HEK293 (cell line): ENCODE results near the gene HYOU1.

Experiments used
- CTCF ChIP-seq: fragments of 450-650 bp; formaldehyde crosslinking; IDR thresholded peaks from 2 replicates; pipeline ENCODE4 v1.5.1; 2016; ENCODE audit warnings: missing biosample characterization, missing genetic modification characterization
- PBX3 ChIP-seq: sonication (generic); formaldehyde crosslinking; IDR thresholded peaks from 2 replicates; pipeline ENCODE4 v1.8.1; 2022; ENCODE audit warnings: mild to moderate bottlenecking, moderate library complexity, missing genetic modification reagents
- REST ChIP-seq: fragments of 450-650 bp; formaldehyde crosslinking; IDR thresholded peaks from 2 replicates; pipeline ENCODE4 v1.5.1; 2016; ENCODE audit warnings: missing biosample characterization, missing genetic modification characterization
- SP3 ChIP-seq: fragments of 450-650 bp; formaldehyde crosslinking; IDR thresholded peaks from 2 replicates; pipeline ENCODE4 v1.5.1; 2016; ENCODE audit warnings: missing biosample characterization, missing genetic modification characterization
- YY1 ChIP-seq: fragments of 450-650 bp; formaldehyde crosslinking; IDR thresholded peaks from 2 replicates; pipeline ENCODE4 v1.5.1; 2018; ENCODE audit warnings: missing biosample characterization, missing genetic modification characterization
- ZBTB1 ChIP-seq: fragments of 450-650 bp; formaldehyde crosslinking; IDR thresholded peaks from 2 replicates; pipeline ENCODE4 v1.5.1; 2016; ENCODE audit warnings: missing biosample characterization, missing genetic modification characterization
- ZNF24 ChIP-seq: fragments of 450-650 bp; formaldehyde crosslinking; IDR thresholded peaks from 2 replicates; pipeline ENCODE4 v1.5.1; 2016; ENCODE audit warnings: missing biosample characterization, missing genetic modification characterization
- ZNF274 ChIP-seq, 2 experiments: fragments of 200-500 bp in 1 of 2; fragments of 450-650 bp in 1 of 2; sonication (Bioruptor generic) in 1 of 2; formaldehyde crosslinking in 1 of 2; IDR thresholded peaks; 2 replicates each; pipeline versions ENCODE4 v1.5.1 to v1.6.1; 2014 to 2016; ENCODE audit warnings: borderline replicate concordance in 1 of 2, inconsistent platforms in 1 of 2, low read length in 1 of 2, missing biosample characterization in 1 of 2, missing genetic modification characterization in 1 of 2
- ZSCAN30 ChIP-seq: fragments of 450-650 bp; IDR thresholded peaks from 2 replicates; pipeline ENCODE4 v1.5.1; 2018; ENCODE audit warnings: missing biosample characterization, mild to moderate bottlenecking, missing genetic modification characterization, moderate library complexity

DNA sequence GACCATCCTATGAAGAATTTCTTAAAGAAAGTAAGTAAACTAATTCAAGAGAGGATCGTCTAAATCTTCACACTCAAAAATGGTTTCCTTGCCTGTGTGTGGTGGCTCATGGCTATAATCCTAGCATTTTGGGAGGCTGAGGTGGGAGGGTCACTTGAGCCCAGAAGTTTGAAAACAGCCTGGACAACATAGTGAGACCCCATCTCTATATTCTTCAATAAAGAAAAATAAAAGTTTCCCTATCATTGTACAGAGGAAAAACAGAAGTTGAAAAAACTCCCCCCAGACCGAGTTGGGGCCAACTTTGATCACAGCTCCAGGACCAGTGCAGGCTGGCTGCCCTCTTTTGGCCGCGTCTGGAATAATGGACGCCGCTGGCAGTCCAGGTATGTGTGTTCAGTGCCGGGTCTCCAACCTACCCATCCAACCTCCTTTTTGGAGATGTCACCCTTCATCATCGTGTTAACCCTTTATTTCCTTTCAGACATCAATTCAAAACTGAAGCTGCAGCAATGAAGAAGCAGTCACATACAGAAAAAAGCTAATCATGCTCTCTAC lies 41.9 kb downstream of the HYOU1 start:
- TF ChIP-seq ZBTB1 (tag by site-specific recombination), result no peak
- no peak for TF ChIP-seq YY1
- TF ChIP-seq CTCF, result no peak
- no peak for TF ChIP-seq ZNF24 (tag by site-specific recombination)
- TF ChIP-seq REST (tag by site-specific recombination), result no peak
- TF ChIP-seq ZSCAN30, result no peak
- no peak for TF ChIP-seq SP3
- TF ChIP-seq ZNF274 (IDR thresholded peaks at IDR 0.05; ENCODE audit: low read length), result no peak
- no peak for TF ChIP-seq ZNF274 (tag by site-specific recombination; IDR thresholded peaks at IDR 0.05; ENCODE audit: borderline replicate concordance)
- TF ChIP-seq PBX3 (CRISPR knock-in tag), result no peak
